Amniotic stem cell (primary cell): ENCODE results near the gene BLCAP.
"Not testable (repeated sequence)": the region's sequence is repeated elsewhere in the genome, so short reads cannot be mapped to it uniquely, and the experiment has no call there.

Experiments used
- DNase-seq: peaks from one replicate; lab custom pipeline; 2025; lab: John Stamatoyannopoulos, UW

The BLCAP gene

GRCh38 chr20:37479925-37480691 lies 47.6 kb downstream of the BLCAP start:
- DNase-seq: no peak

DNA sequence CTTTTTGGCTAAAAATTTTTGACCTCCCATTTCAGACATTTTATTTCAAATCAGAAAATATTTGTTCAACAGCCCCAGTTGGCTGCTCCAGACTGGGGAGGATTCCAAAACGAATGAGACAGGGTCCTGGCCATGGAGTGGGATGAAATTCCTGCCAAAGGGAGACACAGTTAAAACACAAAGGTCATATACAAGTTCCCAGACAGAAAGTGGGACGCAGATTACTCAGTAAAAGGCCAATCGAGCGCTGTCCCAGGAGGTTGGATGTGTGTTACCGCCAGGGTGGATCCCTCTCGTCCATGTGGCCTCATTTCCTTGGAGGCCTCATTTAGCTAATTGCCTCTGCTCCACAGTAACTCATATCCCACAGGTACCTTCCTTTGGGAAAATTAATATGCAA lies 48.4 kb downstream of the BLCAP start:
- no peak for DNase-seq

- no peak for DNase-seq
These were observed 50.6 kb downstream of the BLCAP start for GRCh38 chr20:37477041-37477440.

- no peak for DNase-seq
These were observed 52.4 kb downstream of the BLCAP start for GRCh38 chr20:37475252-37475651.

GRCh38 chr20:37474386-37474785 lies 53.3 kb downstream of the BLCAP start:
- no peak for DNase-seq

- DNase-seq: no peak
These were observed 54.3 kb downstream of the BLCAP start for GRCh38 chr20:37473249-37474000.

DNA sequence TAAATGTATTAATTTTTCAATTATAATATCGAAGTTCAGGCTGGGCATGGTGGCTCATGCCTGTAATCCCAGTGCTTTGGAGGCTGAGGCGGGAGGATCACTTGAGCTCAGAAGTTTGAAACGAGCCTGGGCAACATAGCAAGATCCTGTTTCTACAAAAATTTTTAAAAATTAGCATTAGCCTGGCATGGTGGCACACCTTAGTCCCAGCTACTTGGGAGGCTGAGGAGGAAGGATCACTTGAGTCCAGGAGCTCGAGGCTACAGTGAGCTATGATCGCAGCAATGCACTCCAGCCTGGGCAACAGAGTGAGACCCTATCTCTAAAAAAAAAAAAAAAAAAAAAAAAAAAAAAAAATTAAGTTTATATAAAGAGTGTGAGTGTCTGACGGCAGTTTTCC lies 55.2 kb downstream of the BLCAP start:
- DNase-seq: not testable (repeated sequence)

- no peak for DNase-seq
These were observed 55.9 kb downstream of the BLCAP start for GRCh38 chr20:37471741-37472235.

- not testable (repeated sequence) for DNase-seq
These were observed 57.5 kb downstream of the BLCAP start for GRCh38 chr20:37470190-37470589.

GRCh38 chr20:37469531-37469930 lies 58.1 kb downstream of the BLCAP start:
- DNase-seq: no peak

DNA sequence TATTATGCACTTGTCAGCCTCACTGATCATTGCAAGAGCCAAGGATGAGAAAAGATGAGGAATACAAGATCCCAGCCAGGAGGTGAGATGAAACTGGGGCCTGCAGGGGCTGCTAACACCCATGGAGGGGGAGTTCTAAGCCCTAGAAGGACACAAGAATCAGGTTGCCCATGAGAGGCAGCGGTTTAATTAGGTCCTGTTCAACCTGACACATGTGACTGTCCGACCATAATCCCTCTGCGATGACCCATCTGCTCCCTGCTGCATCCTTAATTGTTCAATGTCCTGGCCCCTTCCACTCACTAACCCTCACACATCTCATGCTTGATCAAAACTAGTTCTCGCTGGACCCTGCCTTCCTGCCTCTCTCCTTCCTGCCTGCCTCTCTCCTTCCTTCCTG lies 58.8 kb downstream of the BLCAP start:
- DNase-seq: no peak
